HL-60 (cell line): ENCODE results near the gene GNLY.

Experiments used
- DNase-seq, 2 experiments: peaks; one replicate each; pipeline ENCODE4 v3.0.0-alpha.2; 2010 to 2020; ENCODE audit warnings: low read depth in 1 of 2, low spot score in 1 of 2
- H3K27ac ChIP-seq: fragments of 250-450 bp; sonication (Bioruptor Pico); replicated peaks from 2 replicates; pipeline ENCODE4 v1.5.1; 2020; ENCODE audit warnings: mild to moderate bottlenecking, moderate library complexity
- H3K27me3 ChIP-seq: fragments of 250-450 bp; sonication (Bioruptor Pico); 2 replicates; pipeline ENCODE4 v1.5.1; 2021; ENCODE audit warnings: mild to moderate bottlenecking, moderate library complexity; ENCODE audit not compliant: insufficient read depth, poor library complexity, severe bottlenecking
- H3K4me3 ChIP-seq: replicated peaks from 2 replicates; pipeline ENCODE4 v1.5.1; 2011; ENCODE audit warnings: mild to moderate bottlenecking, control low read depth, low read length; ENCODE audit not compliant: insufficient read depth
- GABPA ChIP-seq: IDR thresholded peaks from 2 replicates; pipeline ENCODE4 v1.6.1; 2012; ENCODE audit warnings: low read depth
- POLR2AphosphoS5 ChIP-seq: IDR thresholded peaks from 2 replicates; pipeline ENCODE4 v1.6.1; 2012; ENCODE audit warnings: low read depth
- REST ChIP-seq: IDR thresholded peaks from 2 replicates; pipeline ENCODE4 v1.6.1; 2012; ENCODE audit warnings: low read depth; ENCODE audit not compliant: insufficient replicate concordance
- SPI1 ChIP-seq: IDR thresholded peaks from 2 replicates; pipeline ENCODE4 v1.6.1; 2012; ENCODE audit warnings: low read depth, mild to moderate bottlenecking, borderline replicate concordance
- TF ChIP-seq, protein P1 (sequence below): IDR thresholded peaks from one replicate; pipeline ENCODE4 v1.5.1; 2011; ENCODE audit warnings: low read length, control low read depth, inconsistent platforms; ENCODE audit not compliant: insufficient read depth

Gene GNLY

DNA sequence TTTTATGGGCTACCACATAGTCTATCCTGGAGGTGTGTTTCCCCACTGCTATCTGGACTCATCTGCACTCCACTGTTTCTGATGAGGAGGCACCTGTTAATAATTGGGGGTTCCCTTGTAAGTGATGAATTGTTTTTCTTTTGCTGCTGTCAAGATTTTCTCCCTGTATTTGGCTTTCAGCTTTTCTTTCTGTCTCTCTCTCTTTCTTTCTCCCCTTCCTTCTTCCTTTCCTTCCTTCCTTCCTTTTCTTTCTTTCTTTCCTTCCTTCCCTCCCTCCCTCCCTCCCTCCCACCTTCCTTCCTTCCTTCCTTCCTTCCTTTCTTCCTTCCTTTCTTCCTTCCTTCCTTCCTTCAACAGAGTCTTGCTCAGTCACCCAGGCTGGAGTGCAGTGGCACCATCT, 9.2 kb downstream of the GNLY start:
- no peak overlapping the region for H3K4me3 ChIP-seq
- peak overlapping the region; percentile 16 for H3K27ac ChIP-seq
- no peaks in the 10 kb centered on the region for H3K27me3 ChIP-seq
- TF ChIP-seq, protein P1, sequence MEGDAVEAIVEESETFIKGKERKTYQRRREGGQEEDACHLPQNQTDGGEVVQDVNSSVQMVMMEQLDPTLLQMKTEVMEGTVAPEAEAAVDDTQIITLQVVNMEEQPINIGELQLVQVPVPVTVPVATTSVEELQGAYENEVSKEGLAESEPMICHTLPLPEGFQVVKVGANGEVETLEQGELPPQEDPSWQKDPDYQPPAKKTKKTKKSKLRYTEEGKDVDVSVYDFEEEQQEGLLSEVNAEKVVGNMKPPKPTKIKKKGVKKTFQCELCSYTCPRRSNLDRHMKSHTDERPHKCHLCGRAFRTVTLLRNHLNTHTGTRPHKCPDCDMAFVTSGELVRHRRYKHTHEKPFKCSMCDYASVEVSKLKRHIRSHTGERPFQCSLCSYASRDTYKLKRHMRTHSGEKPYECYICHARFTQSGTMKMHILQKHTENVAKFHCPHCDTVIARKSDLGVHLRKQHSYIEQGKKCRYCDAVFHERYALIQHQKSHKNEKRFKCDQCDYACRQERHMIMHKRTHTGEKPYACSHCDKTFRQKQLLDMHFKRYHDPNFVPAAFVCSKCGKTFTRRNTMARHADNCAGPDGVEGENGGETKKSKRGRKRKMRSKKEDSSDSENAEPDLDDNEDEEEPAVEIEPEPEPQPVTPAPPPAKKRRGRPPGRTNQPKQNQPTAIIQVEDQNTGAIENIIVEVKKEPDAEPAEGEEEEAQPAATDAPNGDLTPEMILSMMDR: no peak
- TF ChIP-seq SPI1: no peak
- TF ChIP-seq POLR2AphosphoS5: no peak
- TF ChIP-seq GABPA: no peak
- no peak for TF ChIP-seq REST
- DNase-seq: no peak

- no peak overlapping the region for H3K4me3 ChIP-seq
- H3K27ac ChIP-seq: peak overlapping the region; percentile 91
- TF ChIP-seq POLR2AphosphoS5: no peak
- TF ChIP-seq, protein P1: no peak
- no peak for TF ChIP-seq GABPA
- TF ChIP-seq REST: no peak
- no peak for TF ChIP-seq SPI1
- H3K27me3 ChIP-seq: no peaks in the 10 kb centered on the region
- DNase-seq: no peak
These were observed 9.9 kb downstream of the GNLY start for GRCh38 chr2:85704038-85704437.

DNA sequence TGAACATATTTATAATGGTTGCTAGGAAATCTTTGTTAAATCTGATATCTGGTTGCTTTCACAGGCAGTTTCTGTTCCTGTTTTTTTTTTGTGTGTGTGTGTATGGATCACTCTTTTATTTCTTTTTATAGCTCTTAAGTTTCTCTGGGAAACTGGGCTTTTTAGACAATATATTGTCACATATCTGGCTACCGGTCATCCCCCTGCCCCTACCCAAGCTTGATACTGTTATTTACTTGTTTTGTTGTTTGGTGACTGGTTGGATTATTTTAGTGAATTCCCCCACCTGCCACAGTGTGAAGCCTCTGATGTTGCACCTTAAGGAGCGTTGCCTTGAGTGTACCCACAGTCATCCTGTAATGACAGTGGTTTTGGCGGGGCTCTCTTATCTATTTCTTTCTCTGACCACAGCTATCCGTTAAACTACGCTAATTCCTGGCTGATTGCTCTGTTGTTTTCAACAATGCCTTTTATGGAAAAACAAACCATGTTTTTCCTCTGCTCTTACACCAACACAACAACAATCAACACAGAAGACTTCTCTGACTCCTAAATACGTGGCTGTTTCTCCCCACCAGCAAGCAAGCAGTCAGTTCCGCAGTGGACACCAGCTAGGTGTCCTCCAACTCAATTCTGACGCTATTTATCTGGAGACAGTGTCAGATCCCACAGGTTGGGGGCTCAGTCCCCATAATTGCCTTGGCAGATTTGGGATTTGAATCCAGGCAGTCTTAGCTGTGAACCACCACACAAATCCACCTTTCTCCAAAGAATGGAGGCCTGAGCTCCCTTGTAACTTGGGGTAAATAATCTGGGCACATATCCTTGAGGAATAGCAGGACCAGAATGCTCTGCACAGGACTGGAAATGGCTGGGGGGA, 10.9 kb downstream of the GNLY start:
- H3K27me3 ChIP-seq: no peaks in the 10 kb centered on the region
- H3K4me3 ChIP-seq: no peak overlapping the region
- TF ChIP-seq REST (no peak), GABPA (no peak), SPI1 (peak; percentile 72), POLR2AphosphoS5 (no peak)
- TF ChIP-seq, protein P1: no peak
- peak in 1 of 2 experiments; percentile 66 for DNase-seq
- peak overlapping the region; percentile 91 for H3K27ac ChIP-seq
